WERI-Rb-1 (cell line): ENCODE results near the gene KCNQ2.

Experiments used
- DNase-seq: peaks from one replicate; pipeline ENCODE4 v3.0.0-alpha.2; 2020
- H3K27ac ChIP-seq: fragments of 250-450 bp; sonication (Bioruptor Pico); 2 replicates; pipeline ENCODE4 v1.5.1; 2020; ENCODE audit warnings: mild to moderate bottlenecking, moderate library complexity
- H3K27me3 ChIP-seq: fragments of 250-450 bp; sonication (Bioruptor Pico); 2 replicates; pipeline ENCODE4 v1.5.1; 2021; ENCODE audit warnings: mild to moderate bottlenecking, low read depth, moderate library complexity; ENCODE audit not compliant: insufficient read depth, severe bottlenecking
- H3K36me3 ChIP-seq: fragments of 250-450 bp; sonication (Bioruptor Pico); 2 replicates; pipeline ENCODE4 v1.5.1; 2020; ENCODE audit warnings: mild to moderate bottlenecking, moderate library complexity
- H3K4me3 ChIP-seq: 2 replicates; pipeline ENCODE4 v1.5.1; 2011; ENCODE audit warnings: low read depth, mild to moderate bottlenecking, control low read depth, low read length
- H3K9me3 ChIP-seq: fragments of 250-450 bp; sonication (Bioruptor Pico); 2 replicates; pipeline ENCODE4 v1.5.1; 2021; ENCODE audit warnings: mild to moderate bottlenecking, moderate library complexity; ENCODE audit not compliant: severe bottlenecking
- TF ChIP-seq, protein P1 (sequence below): IDR thresholded peaks from 2 replicates; pipeline ENCODE4 v1.5.1; 2011; ENCODE audit warnings: low read depth, mild to moderate bottlenecking, control low read depth, inconsistent platforms, low read length

Gene KCNQ2

DNA sequence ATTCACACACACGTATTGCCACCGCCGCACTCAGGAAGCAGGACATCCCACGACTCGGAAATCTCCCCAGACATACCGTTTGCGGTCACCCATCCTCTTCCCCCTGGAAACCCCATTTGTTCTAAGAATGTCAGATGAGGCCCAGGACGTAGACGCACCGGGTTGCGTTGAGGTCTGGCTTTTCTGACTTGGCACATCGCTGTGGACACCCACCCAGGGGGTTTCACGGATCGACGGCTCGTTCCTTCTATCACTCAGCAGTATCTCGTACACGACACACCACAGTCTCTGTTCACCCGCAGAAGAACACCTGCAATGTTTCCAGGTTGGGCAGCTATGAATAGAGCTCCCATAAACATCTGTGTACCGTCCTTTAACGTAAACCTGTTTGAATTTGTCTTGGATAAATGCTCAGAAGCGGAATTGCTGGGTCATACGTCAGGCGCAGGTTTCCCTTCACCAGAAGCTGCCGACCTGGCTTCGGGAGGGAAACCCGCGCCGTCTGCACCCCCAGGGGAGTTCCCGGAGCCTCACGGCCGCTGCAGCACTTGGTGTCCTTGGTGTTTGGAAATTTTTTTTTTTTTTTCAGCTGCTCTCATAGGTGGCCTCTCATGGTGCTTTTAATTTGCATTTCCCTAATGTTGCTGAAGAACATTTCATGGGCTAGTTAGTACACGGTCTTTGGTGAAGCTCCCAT lies 35.8 kb upstream of the KCNQ2 start:
- DNase-seq, result no peak
- peaks cover 15% of the 10 kb centered on the region for H3K9me3 ChIP-seq
- TF ChIP-seq, protein P1, sequence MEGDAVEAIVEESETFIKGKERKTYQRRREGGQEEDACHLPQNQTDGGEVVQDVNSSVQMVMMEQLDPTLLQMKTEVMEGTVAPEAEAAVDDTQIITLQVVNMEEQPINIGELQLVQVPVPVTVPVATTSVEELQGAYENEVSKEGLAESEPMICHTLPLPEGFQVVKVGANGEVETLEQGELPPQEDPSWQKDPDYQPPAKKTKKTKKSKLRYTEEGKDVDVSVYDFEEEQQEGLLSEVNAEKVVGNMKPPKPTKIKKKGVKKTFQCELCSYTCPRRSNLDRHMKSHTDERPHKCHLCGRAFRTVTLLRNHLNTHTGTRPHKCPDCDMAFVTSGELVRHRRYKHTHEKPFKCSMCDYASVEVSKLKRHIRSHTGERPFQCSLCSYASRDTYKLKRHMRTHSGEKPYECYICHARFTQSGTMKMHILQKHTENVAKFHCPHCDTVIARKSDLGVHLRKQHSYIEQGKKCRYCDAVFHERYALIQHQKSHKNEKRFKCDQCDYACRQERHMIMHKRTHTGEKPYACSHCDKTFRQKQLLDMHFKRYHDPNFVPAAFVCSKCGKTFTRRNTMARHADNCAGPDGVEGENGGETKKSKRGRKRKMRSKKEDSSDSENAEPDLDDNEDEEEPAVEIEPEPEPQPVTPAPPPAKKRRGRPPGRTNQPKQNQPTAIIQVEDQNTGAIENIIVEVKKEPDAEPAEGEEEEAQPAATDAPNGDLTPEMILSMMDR, result no peak
- no peak overlapping the region for H3K27ac ChIP-seq
- no peaks in the 10 kb centered on the region for H3K27me3 ChIP-seq
- H3K36me3 ChIP-seq, result no peaks in the 10 kb centered on the region
- H3K4me3 ChIP-seq, result no peak overlapping the region

DNA sequence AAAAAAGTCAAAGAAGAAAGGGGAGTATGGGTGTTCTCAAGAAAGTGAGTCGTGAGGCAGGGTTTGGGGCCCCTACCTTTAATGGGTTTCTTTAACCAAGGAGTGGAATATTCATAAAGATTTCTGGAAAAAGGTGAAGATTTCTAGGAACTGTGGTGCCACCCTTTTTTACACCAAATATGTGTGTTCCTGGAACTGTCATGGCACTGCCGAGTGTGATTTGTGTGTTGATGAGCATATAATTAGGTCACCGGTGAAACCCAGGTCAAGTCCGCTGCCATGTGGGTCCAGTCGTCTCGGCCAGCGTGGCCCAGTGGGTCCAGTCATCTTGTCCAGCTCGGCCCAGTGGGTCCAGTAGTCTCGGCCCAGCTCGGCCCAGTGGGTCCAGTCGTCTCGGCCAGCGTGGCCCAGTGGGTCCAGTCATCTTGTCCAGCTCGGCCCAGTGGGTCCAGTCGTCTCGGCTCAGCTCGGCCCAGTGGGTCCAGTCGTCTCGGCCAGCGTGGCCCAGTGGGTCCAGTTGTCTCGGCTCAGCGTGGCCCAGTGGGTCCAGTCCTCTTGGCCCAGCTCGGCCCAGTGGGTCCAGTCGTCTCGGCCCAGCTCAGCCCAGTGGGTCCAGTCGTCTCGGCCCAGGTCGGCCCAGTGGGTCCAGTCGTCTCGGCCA lies 34.8 kb upstream of the KCNQ2 start:
- Histone ChIP-seq H3K4me3 (no peak overlapping the region), H3K9me3 (peaks cover 15% of the 10 kb centered on the region), H3K27ac (no peak overlapping the region), H3K27me3 (no peaks in the 10 kb centered on the region), H3K36me3 (no peaks in the 10 kb centered on the region)
- DNase-seq, result no peak
- TF ChIP-seq, protein P1, result no peak

DNA sequence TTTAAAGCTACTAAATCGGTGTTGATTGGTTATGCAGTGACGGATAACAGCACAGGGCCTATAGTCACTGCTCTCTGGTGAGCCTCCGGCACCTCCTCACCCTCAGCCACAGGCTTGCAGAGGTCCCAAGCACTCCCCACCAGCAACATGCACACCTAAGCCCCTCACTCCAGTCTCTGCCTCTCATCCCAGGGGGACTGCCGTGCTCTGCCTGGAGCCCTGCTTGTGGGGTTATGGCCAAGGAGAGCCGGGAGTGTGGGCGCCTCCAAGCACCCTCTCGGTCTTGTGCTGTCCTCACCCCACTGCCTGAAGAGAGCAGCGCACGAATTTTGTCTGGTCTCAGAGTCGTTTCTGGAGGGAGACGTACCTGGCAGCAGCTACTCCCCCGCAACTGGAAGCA lies 33.3 kb upstream of the KCNQ2 start:
- Histone ChIP-seq H3K36me3 (no peaks in the 10 kb centered on the region), H3K4me3 (no peak overlapping the region), H3K9me3 (peaks cover 15% of the 10 kb centered on the region), H3K27me3 (no peaks in the 10 kb centered on the region), H3K27ac (no peak overlapping the region)
- TF ChIP-seq, protein P1, result no peak
- DNase-seq, result no peak

DNA sequence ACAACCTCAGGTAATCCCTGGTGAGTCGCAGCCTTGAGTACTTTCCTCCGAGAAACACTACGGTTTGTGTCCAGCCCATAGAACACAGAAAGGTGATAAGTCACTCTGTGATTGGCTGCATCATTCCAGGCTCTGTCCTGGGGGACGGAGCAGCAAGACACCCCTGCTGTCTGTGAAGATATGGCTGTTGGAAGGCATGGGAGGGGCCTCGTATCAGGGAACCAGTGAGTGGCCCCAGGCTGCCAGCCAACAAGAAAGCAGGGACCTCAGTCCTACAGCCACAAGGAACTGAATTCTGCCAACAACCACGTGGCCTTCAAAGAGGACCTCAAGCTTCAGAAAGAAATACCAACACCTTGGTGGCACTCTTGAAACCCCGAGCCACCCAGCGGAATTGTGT lies 32.8 kb upstream of the KCNQ2 start:
- TF ChIP-seq, protein P1, result no peak
- H3K4me3 ChIP-seq, result no peak overlapping the region
- no peak for DNase-seq
- H3K27me3 ChIP-seq, result no peaks in the 10 kb centered on the region
- H3K9me3 ChIP-seq, result peaks cover 15% of the 10 kb centered on the region
- H3K27ac ChIP-seq, result no peak overlapping the region
- H3K36me3 ChIP-seq, result no peaks in the 10 kb centered on the region

DNA sequence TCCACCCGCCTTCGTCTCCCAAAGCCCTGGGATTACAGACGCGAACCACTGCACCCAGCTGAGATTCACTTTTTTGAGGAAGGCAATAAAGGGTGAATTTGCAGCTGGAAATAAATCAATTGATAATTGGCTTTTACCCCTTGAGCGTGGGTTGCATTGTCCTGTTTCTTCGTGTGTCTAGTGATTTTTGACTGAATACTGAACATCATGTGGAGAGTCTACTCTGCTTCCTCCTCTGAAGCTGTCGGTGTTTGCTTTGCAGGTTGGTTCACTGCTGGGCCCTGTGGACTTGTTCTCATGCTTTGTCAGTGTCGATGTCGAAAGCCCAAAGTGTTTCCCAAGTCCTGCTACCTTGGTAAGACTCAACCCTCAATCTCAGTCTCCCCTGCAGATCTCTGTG lies 32.2 kb upstream of the KCNQ2 start:
- Histone ChIP-seq H3K4me3 (no peak overlapping the region), H3K27ac (no peak overlapping the region), H3K27me3 (no peaks in the 10 kb centered on the region), H3K9me3 (peaks cover 15% of the 10 kb centered on the region), H3K36me3 (no peaks in the 10 kb centered on the region)
- no peak for DNase-seq
- TF ChIP-seq, protein P1, result no peak
